Endothelial cell of umbilical vein (primary cell): Measurements from ENCODE around the gene MACROD2. TPM values are rescaled to one million over a fixed set of nuclear protein-coding genes. Genes with fewer than 3 reads are reported as not detected.

ENCODE experiments used
- BruUV-seq: library from RNA; stranded (reverse); fragments of 400-500 nt; replicated peaks from 2 replicates; lab custom pipeline; 2021; lab: Mats Ljungman, UMichigan
- CTCF ChIA-PET: fragments of 300-600, 350-600 bp; sonication (Branson Sonifier 250); formaldehyde crosslinking; loops from one replicate; lab custom pipeline; 2021; ENCODE audit warnings: antibody characterized with exemption, inconsistent platforms; lab: Charles Lee
- POLR2A ChIA-PET: fragments of 300-600, 350-600 bp; sonication (Branson Sonifier 250); formaldehyde crosslinking; loops from one replicate; lab custom pipeline; 2021; ENCODE audit warnings: antibody characterized with exemption, inconsistent platforms; lab: Charles Lee
- DNase-seq: peaks from one replicate; pipeline ENCODE4 v3.0.0-alpha.2; 2011; ENCODE audit warnings: low read depth, low spot score
- FAIRE-seq: peaks from 2 replicates; lab custom pipeline; 2011; peaks lifted over from hg19 to GRCh38; lab: Jason Lieb, UNC
- H2AFZ ChIP-seq: 2 replicates; pipeline ENCODE4 v1.6.0; 2012; ENCODE audit warnings: low read depth, low read length, control low read depth, inconsistent platforms
- H3K27ac ChIP-seq: 2 replicates; pipeline ENCODE4 v1.5.1; 2011; ENCODE audit warnings: low read depth, mild to moderate bottlenecking, control low read depth, low read length, moderate library complexity; ENCODE audit not compliant: insufficient read depth
- H3K27me3 ChIP-seq, 2 experiments: 2 replicates each; pipeline versions ENCODE4 v1.6.0 to v1.6.1; 2011; ENCODE audit warnings: low read length in 2 of 2, mixed read lengths in 1 of 2; ENCODE audit not compliant: control insufficient read depth in 2 of 2, insufficient read depth in 2 of 2
- H3K36me3 ChIP-seq, 2 experiments: 2 replicates in 1 of 2; 3 replicates in 1 of 2; pipeline ENCODE4 v1.5.1; 2011; ENCODE audit warnings: low read length in 2 of 2, mild to moderate bottlenecking in 1 of 2, moderate library complexity in 1 of 2; ENCODE audit not compliant: control insufficient read depth in 2 of 2, insufficient read depth in 2 of 2; ENCODE audit errors: extremely low read depth in 1 of 2
- H3K4me1 ChIP-seq: 3 replicates; pipeline ENCODE4 v1.5.1; 2011; ENCODE audit warnings: mild to moderate bottlenecking, low read length; ENCODE audit not compliant: control insufficient read depth, insufficient read depth; ENCODE audit errors: extremely low read depth
- H3K4me2 ChIP-seq: 2 replicates; pipeline ENCODE4 v1.6.1; 2011; ENCODE audit warnings: low read length, control low read depth, mixed read lengths; ENCODE audit not compliant: insufficient read depth
- H3K4me3 ChIP-seq, 3 experiments: fragments of 200-600 bp in 1 of 3; sonication (generic), shearing (Covaris generic) in 1 of 3; replicated peaks in 1 of 3; 2 replicates each; pipeline ENCODE4 v1.5.1; 2011 to 2016; ENCODE audit warnings: control low read depth in 3 of 3, low read length in 3 of 3, mild to moderate bottlenecking in 2 of 3, inconsistent platforms in 1 of 3, low read depth in 1 of 3, moderate library complexity in 1 of 3; ENCODE audit not compliant: insufficient read depth in 1 of 3
- H3K79me2 ChIP-seq: 2 replicates; pipeline ENCODE4 v1.6.0; 2012; ENCODE audit warnings: low read length, inconsistent platforms; ENCODE audit not compliant: control insufficient read depth, insufficient read depth
- H3K9ac ChIP-seq: replicated peaks from 2 replicates; pipeline ENCODE3; 2011; ENCODE audit warnings: low read length, control low read depth; ENCODE audit not compliant: insufficient read depth; ENCODE audit errors: extremely low read depth
- H3K9me1 ChIP-seq: replicated peaks from 3 replicates; pipeline ENCODE4 v1.6.0; 2011; ENCODE audit warnings: mild to moderate bottlenecking, low read length; ENCODE audit not compliant: control insufficient read depth, insufficient read depth; ENCODE audit errors: extremely low read depth
- H3K9me3 ChIP-seq: replicated peaks from 2 replicates; pipeline ENCODE4 v1.5.1; 2012; ENCODE audit warnings: low read length, inconsistent platforms; ENCODE audit not compliant: control insufficient read depth, insufficient read depth
- H4K20me1 ChIP-seq: replicated peaks from 2 replicates; pipeline ENCODE3; 2011; ENCODE audit warnings: mild to moderate bottlenecking, low read length; ENCODE audit not compliant: control insufficient read depth, insufficient read depth; ENCODE audit errors: extremely low read depth
- CTCF ChIP-seq, 2 donors: IDR thresholded peaks; 1 replicate in 1 of 2; 2 replicates in 1 of 2; pipeline ENCODE4 v1.5.1; 2011; ENCODE audit warnings: low read length in 2 of 2, mild to moderate bottlenecking in 2 of 2, moderate library complexity in 2 of 2, control low read depth in 1 of 2, inconsistent platforms in 1 of 2, low read depth in 1 of 2; ENCODE audit not compliant: insufficient read depth in 1 of 2; ENCODE audit errors: extremely low read depth in 1 of 2
- EZH2 ChIP-seq: IDR thresholded peaks from 2 replicates; pipeline ENCODE4 v1.6.1; 2012; ENCODE audit warnings: borderline replicate concordance, low read depth, mild to moderate bottlenecking, moderate library complexity, low read length, inconsistent platforms; ENCODE audit not compliant: severe bottlenecking
- FOS ChIP-seq: IDR thresholded peaks from 2 replicates; pipeline ENCODE4 v1.6.1; 2011; ENCODE audit warnings: mild to moderate bottlenecking, low read length, moderate library complexity, borderline replicate concordance; ENCODE audit not compliant: insufficient read depth
- GATA2 ChIP-seq: IDR thresholded peaks from 2 replicates; pipeline ENCODE4 v1.7.0; 2011; ENCODE audit warnings: low read depth, mild to moderate bottlenecking, moderate library complexity, mixed read lengths, low read length; ENCODE audit not compliant: insufficient read length, insufficient read depth
- JUN ChIP-seq: IDR thresholded peaks from 2 replicates; pipeline ENCODE4 v1.6.1; 2011; ENCODE audit warnings: borderline replicate concordance, low read depth; ENCODE audit not compliant: insufficient read length, insufficient read depth
- MAX ChIP-seq: IDR thresholded peaks from 2 replicates; pipeline ENCODE4 v1.6.1; 2011; ENCODE audit not compliant: insufficient read depth, insufficient read length
- MYC ChIP-seq: IDR thresholded peaks from one replicate; pipeline ENCODE4 v1.6.1; 2011; ENCODE audit warnings: mild to moderate bottlenecking, low read depth, low read length
- POLR2A ChIP-seq: IDR thresholded peaks from 2 replicates; pipeline ENCODE4 v1.6.1; 2012; ENCODE audit warnings: low read depth, mild to moderate bottlenecking, control low read depth, low read length
- POLR2AphosphoS5 ChIP-seq: IDR thresholded peaks from 2 replicates; pipeline ENCODE4 v1.6.1; 2012; ENCODE audit warnings: low read depth, mild to moderate bottlenecking, control low read depth, low read length, moderate library complexity; ENCODE audit not compliant: insufficient read depth
- dilution Hi-C: fragments of 300-500 bp; cut with MboI; formaldehyde crosslinking; loops from one replicate; pipeline ENCODE4 v1.15.0; 2019; ENCODE audit warnings: low sequenced_read_pairs; ENCODE audit not compliant: extremely low pct_ligation_motif_present
- intact Hi-C: fragments of 100-400 bp; cut with micrococcal nuclease; formaldehyde crosslinking; loops from one replicate; pipeline ENCODE4 v1.10.0; 2022
- polyA plus RNA-seq, 4 experiments: library from polyadenylated mRNA; depleted of rRNA in 3 of 4; stranded (reverse) in 3 of 4; unstranded in 1 of 4; fragments of >200 nt; gene quantifications; 2 replicates each; pipeline versions ENCODE4 v1.2.1 to v1.2.3, GENCODE V29; 2011 to 2012; ENCODE audit warnings: missing spikeins in 1 of 4
- total RNA-seq: library from RNA; stranded (reverse); gene quantifications from 2 replicates; pipeline ENCODE4 v1.2.3, GENCODE V29; 2021

Gene MACROD2
- total and polyA plus RNA-seq, 2 donors (not counting 3 experiments of a cell fraction or from before 2014, with no cell fraction given) = 0.11 to 0.73 TPM

- POLR2A ChIA-PET = no interaction called here
Measured at GRCh38 chr20:15512916-15513315, 1517.6 kb downstream of the MACROD2 start.

More at GRCh38 chr20:15512916-15513315, 1517.6 kb downstream of the MACROD2 start:
- intact Hi-C loops = loop anchor here (10.0 kb wide), 1 partner anchor 62 kb away; no protein-coding TSS in a partner anchor
- H3K9me3 ChIP-seq = no peaks in the 10 kb centered on the region
- no peak for FAIRE-seq
- no peaks in the 10 kb centered on the region for H3K9me1 ChIP-seq
- TF ChIP-seq MYC (no peak), CTCF (IDR thresholded peaks at IDR 0.05; ENCODE audit: extremely low read depth in 1 of 2, insufficient read depth in 1 of 2, low read depth in 1 of 2, low read length in 2 of 2) (no peak), MAX (no peak), EZH2 (no peak), FOS (no peak), POLR2AphosphoS5 (no peak), GATA2 (no peak), POLR2A (no peak), JUN (no peak)
- H4K20me1 ChIP-seq = no peaks in the 10 kb centered on the region
- H3K27ac ChIP-seq = no peak overlapping the region
- H3K4me2 ChIP-seq = no peak overlapping the region
- no peaks in the 10 kb centered on the region for H3K27me3 ChIP-seq
- no peak for DNase-seq
- dilution Hi-C loops = no loop called here
- no peaks in the 10 kb centered on the region for H3K79me2 ChIP-seq
- H2AFZ ChIP-seq = no peak overlapping the region
- no TSS peak for BruUV-seq
- H3K4me1 ChIP-seq = no peaks in the 10 kb centered on the region
- H3K36me3 ChIP-seq = no peaks in the 10 kb centered on the region
- CTCF ChIA-PET = no interaction called here
- no peak overlapping the region for H3K9ac ChIP-seq
- H3K4me3 ChIP-seq = no peak overlapping the region
